NCI-H1694 treated with DMSO at 0.1 percent for 48 hours (cell line): ENCODE results near the gene GPC6.

Experiments
- DNase-seq: peaks from one replicate; lab custom pipeline; 2025; lab: John Stamatoyannopoulos, UW

Gene GPC6

GRCh38 chr13:93847162-93847561 lies 620.6 kb downstream of the GPC6 start:
- DNase-seq: no peak

- no peak for DNase-seq
These were observed 621.6 kb downstream of the GPC6 start for GRCh38 chr13:93848247-93848646.

GRCh38 chr13:93851236-93851635 lies 624.6 kb downstream of the GPC6 start:
- DNase-seq: no peak

GRCh38 chr13:93853912-93854311 lies 627.3 kb downstream of the GPC6 start:
- no peak for DNase-seq

GRCh38 chr13:93857126-93857525 lies 630.5 kb downstream of the GPC6 start:
- DNase-seq: no peak

- no peak for DNase-seq
These were observed 633.1 kb downstream of the GPC6 start for GRCh38 chr13:93859716-93860115.

GRCh38 chr13:93861818-93862217 lies 635.2 kb downstream of the GPC6 start:
- no peak for DNase-seq

GRCh38 chr13:93862259-93862658 lies 635.7 kb downstream of the GPC6 start:
- no peak for DNase-seq

GRCh38 chr13:93865235-93865634 lies 638.6 kb downstream of the GPC6 start:
- DNase-seq: no peak

GRCh38 chr13:93867481-93867880 lies 640.9 kb downstream of the GPC6 start:
- no peak for DNase-seq

- DNase-seq: no peak
These were observed 645.8 kb downstream of the GPC6 start for GRCh38 chr13:93872376-93872775.

GRCh38 chr13:93872786-93873347 lies 646.3 kb downstream of the GPC6 start:
- no peak for DNase-seq

- DNase-seq: peak; percentile 22
These were observed 648.9 kb downstream of the GPC6 start for GRCh38 chr13:93875547-93875946.

- no peak for DNase-seq
These were observed 649.6 kb downstream of the GPC6 start for GRCh38 chr13:93876236-93876635.

- no peak for DNase-seq
These were observed 652.1 kb downstream of the GPC6 start for GRCh38 chr13:93878675-93879074.

GRCh38 chr13:93881411-93881810 lies 654.8 kb downstream of the GPC6 start:
- no peak for DNase-seq

GRCh38 chr13:93882086-93882651 lies 655.6 kb downstream of the GPC6 start:
- DNase-seq: no peak

GRCh38 chr13:93889430-93889951 lies 662.9 kb downstream of the GPC6 start:
- no peak for DNase-seq

- no peak for DNase-seq
These were observed 673.4 kb downstream of the GPC6 start for GRCh38 chr13:93899981-93900380.

GRCh38 chr13:93900731-93901130 lies 674.1 kb downstream of the GPC6 start:
- DNase-seq: no peak

GRCh38 chr13:93903909-93904308 lies 677.3 kb downstream of the GPC6 start:
- no peak for DNase-seq

- DNase-seq: no peak
These were observed 688.7 kb downstream of the GPC6 start for GRCh38 chr13:93915269-93915809.

- no peak for DNase-seq
These were observed 695.7 kb downstream of the GPC6 start for GRCh38 chr13:93922063-93922855.
